ENCODE results near the gene LHPP.

LHPP gene

DNA sequence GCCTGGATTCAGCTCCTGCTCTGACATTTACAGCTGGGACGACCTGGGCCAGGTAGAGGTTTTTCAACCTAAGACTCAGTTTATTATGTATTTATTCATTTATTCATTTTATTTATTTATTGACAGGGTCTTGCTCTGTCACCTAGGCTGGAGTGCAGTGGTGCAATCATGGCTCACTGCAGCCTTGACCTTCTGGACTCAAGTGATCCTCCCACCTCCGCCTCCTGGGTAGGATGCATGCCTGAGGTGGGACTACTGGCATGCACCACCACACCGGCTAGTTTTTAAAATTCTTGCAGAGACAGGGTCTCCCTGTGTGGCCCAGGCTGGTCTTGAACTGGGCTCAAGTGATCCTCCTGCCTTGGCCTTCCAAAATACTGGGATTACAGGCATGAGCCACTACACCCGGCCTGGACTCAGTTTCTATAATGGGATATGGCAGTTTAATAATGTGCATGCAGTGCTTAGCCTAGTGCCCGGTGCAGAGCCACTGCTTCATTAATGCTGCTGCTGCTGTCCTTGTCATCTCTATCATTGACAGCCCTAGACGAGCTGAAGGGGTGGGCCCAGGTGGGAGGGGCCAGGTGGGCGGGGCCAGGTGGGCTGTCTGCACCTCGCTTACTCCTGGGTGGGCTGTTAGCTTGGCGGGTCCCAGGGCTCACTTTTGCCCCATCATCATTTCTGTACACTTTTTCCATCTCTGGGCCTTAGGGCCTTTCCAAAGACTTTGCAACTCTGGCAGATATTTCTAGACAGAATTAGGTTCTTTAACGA is 92.6 kb downstream of the LHPP start:
- no peak overlapping the region for H3K27ac ChIP-seq
- TF ChIP-seq, protein P1, sequence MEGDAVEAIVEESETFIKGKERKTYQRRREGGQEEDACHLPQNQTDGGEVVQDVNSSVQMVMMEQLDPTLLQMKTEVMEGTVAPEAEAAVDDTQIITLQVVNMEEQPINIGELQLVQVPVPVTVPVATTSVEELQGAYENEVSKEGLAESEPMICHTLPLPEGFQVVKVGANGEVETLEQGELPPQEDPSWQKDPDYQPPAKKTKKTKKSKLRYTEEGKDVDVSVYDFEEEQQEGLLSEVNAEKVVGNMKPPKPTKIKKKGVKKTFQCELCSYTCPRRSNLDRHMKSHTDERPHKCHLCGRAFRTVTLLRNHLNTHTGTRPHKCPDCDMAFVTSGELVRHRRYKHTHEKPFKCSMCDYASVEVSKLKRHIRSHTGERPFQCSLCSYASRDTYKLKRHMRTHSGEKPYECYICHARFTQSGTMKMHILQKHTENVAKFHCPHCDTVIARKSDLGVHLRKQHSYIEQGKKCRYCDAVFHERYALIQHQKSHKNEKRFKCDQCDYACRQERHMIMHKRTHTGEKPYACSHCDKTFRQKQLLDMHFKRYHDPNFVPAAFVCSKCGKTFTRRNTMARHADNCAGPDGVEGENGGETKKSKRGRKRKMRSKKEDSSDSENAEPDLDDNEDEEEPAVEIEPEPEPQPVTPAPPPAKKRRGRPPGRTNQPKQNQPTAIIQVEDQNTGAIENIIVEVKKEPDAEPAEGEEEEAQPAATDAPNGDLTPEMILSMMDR (conservative IDR thresholded peaks at IDR 0.05), result no peak
- no peak for TF ChIP-seq ZFX (IDR thresholded peaks at IDR 0.05)

DNA sequence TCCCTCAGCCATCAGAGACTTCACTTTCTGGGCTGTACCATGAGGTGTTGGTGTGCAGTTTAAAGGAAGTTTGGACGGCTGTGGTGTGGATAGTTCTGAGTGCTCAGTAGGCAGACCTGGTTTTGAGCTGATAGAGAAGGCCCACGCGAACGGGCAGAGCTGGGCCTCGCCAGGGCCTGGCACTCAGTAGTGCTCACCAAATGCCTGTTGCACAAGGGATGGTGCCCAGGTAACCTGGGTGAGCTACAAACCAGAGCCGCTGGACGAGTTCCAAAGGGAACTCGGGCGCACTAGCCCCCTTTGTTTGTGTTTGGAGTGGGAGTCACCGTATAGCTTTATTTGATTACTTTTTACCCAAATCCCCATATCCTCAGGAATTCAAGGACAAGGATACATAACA is 95.5 kb downstream of the LHPP start:
- TF ChIP-seq, protein P1 (conservative IDR thresholded peaks at IDR 0.05), result no peak
- TF ChIP-seq ZFX (IDR thresholded peaks at IDR 0.05), result no peak
- no peak overlapping the region for H3K27ac ChIP-seq

DNA sequence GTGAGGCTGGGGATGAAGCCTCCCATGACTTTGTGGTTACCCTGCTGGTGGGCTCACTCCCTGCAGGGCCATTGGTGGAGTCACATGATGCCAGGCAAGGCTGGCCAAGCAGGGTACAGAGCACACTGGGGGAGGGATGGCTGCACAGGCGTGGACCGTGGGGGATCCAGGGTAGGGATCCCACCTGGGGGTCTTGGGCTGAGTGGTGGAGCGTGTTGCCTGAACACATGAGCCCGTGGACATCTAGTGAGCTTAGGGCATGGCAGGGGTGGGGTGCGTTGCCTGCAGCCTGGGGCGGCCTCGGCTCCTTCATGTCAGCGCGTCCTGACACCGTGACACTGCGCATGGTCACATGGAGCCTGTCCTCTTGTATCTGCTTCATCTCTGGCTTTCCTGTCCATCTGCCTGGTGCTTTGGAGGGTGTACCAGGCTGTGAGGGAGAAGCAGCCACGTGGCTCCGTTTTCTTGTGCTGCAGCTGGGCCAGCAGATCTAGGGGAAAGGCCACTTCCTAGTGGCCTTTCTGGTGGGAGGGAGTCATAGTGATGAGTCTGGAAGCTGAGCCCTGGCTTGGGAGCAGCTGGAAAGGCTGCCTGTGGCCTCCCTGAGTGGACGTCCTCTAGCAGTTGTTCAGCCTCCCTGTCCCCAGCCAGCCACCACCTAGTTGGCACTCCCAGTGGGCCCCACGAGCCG is 96.2 kb downstream of the LHPP start:
- no peak overlapping the region for H3K27ac ChIP-seq
- TF ChIP-seq, protein P1 (conservative IDR thresholded peaks at IDR 0.05), result no peak
- TF ChIP-seq ZFX (IDR thresholded peaks at IDR 0.05), result no peak

DNA sequence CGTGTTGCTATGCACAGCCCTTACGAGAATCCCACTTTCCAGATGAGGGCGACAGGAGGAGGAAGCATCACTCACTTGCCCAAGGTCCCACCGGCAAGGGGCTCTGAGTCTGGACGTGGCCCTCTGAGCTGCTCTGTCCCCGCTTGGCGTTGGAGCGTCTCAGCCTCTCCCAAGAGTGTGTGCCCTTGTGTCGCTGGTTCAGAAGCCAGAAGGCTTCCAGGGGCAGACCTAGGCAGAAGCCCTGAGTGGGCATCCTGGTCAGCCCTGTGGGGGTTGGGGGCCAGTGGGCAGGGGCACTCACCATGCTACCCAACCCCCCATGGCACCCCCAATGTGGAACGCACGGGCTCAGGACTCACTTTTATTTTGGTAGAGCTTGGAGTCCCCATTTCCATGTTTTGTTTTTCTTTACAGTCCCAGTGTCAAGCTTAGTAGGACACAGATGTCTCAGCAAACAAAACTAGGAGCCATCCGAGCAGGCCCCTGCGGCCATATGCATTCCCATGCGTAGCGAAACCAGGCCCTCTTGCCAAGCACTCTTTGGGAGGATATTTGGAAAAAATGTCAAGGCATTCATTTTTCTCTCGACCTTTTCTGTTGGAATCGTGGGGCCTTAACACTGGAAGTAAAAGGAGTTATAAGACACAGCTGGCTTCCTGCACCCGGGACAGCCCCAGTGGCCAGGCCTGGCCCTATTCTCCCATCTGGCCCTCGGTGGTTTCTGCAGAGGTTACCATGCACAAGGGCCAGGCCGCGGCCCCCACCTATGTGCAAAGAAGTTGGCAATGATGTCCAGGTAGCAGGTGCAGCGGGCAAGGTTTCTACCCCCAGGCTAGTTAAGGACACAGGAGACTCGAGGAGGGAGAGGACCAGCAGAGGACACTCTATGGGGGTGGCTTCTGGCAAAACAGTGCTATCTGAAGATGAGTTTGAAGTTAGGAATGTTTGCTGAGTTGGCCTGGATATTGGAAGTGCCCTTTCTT is 97.0 kb downstream of the LHPP start:
- H3K27ac ChIP-seq, result no peak overlapping the region
- TF ChIP-seq, protein P1 (conservative IDR thresholded peaks at IDR 0.05), result no peak
- TF ChIP-seq ZFX (IDR thresholded peaks at IDR 0.05), result no peak

DNA sequence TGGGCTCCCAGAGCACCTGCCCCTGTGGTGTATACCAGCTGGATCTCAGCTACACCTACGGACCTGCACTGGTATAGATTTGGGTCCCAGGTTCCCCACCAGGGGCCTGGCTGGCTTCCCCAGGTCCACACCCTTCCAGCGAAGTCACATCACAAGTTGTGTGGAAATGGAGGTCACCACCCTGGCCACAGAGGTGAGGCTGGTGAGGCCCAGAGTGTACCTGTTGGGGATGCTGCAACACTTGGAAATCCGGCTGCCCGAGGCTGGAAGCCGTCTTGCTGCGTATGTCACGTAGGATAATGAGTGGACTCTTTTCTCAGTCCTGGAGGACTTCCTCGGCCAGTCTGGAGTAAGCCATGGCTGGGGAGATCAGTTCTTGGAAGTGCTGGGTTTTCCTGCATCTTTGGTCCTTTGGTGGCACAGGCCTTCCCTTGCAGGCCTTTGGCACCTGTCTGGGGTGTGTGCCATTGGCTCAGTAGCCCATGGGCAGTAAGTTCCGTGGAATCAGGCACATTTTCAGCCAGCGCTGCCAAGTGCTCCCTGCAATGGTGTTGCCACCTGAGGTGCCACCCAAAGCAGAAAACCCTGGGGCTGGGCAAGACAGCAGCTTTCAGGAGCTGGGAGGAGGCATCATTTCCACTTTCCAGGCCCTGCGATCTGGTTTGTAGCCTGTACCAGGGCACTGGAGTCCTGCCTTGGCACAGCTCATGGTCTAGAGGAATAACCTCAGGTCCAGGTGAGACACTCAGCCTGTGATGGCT is 97.9 kb downstream of the LHPP start:
- no peak overlapping the region for H3K27ac ChIP-seq
- no peak for TF ChIP-seq ZFX (IDR thresholded peaks at IDR 0.05)
- TF ChIP-seq, protein P1 (conservative IDR thresholded peaks at IDR 0.05), result no peak

DNA sequence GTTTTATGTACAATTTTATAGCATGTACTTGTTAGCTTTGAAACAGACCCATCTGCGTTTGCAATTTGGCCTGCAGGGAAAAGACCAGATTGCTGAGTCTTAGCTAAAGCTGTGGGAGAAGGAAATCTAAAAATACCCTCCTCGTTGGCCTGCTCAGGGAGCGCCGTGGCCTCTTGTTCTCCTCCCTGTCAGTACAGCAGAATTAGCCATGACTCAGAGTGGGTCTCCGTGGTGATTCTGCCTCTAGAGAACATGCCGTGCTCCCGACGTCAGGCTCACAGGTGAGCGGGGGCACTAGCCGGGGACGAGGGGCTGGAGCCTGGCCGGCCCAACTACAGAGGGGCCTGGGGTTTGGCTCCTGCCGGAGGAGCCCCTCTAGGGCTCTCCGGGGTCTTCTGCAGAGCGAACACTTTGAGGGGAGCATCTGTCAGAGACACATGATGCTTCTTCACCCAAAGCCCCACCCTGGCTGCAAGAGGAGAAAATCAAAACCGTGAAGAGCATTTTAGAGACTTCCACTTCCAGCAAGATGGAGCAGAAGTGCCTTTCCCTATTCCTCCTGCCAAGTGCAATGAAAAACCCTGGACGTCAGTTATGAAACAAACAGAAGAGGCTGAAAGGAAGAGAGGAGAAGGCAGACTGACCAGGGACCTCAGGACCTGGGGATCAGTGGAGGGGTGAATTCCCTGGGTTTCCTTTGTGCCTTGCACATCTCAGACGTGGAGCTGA is 98.9 kb downstream of the LHPP start:
- no peak overlapping the region for H3K27ac ChIP-seq
- TF ChIP-seq, protein P1 (conservative IDR thresholded peaks at IDR 0.05), result no peak
- no peak for TF ChIP-seq ZFX (IDR thresholded peaks at IDR 0.05)
